PC-9 (cell line): ENCODE results near the gene ITFG1. TPM values are rescaled to one million over a fixed set of nuclear protein-coding genes. Genes with fewer than 3 reads are reported as not detected.

Source experiments
- BruUV-seq: library from RNA; stranded (reverse); fragments of 400-500 nt; replicated peaks from 2 replicates; lab custom pipeline; 2021; lab: Mats Ljungman, UMichigan
- CTCF ChIA-PET: fragments of 300-600 bp; sonication (Branson Sonifier 250); formaldehyde crosslinking; loops from one replicate; lab custom pipeline; 2022; ENCODE audit warnings: antibody characterized with exemption; lab: Charles Lee
- POLR2A ChIA-PET: fragments of 300-600 bp; sonication (Branson Sonifier 250); formaldehyde crosslinking; loops from one replicate; lab custom pipeline; 2022; ENCODE audit warnings: antibody characterized with exemption; ENCODE audit not compliant: unreplicated experiment; lab: Charles Lee
- DNase-seq, 2 experiments: peaks; one replicate each; pipeline versions ENCODE4 v3.0.0 to v3.0.0-alpha.2; 2015 to 2022; ENCODE audit warnings: mixed read lengths in 1 of 2
- H2AFZ ChIP-seq: fragments of 200-600 bp; sonication (generic); 2 replicates; pipeline ENCODE4 v1.8.1; 2017; ENCODE audit warnings: antibody characterized with exemption
- H3F3A ChIP-seq: fragments of 200-600 bp; sonication (generic); 2 replicates; pipeline ENCODE4 v1.8.1; 2017; ENCODE audit warnings: antibody characterized with exemption, mild to moderate bottlenecking, low read depth; ENCODE audit not compliant: insufficient read depth
- H3K27ac ChIP-seq: fragments of 200-600 bp; sonication (generic); 2 replicates; pipeline ENCODE4 v1.6.1; 2016; ENCODE audit warnings: mixed run types
- H3K27me3 ChIP-seq: fragments of 200-600 bp; sonication (generic); 2 replicates; pipeline ENCODE4 v1.6.1; 2016; ENCODE audit warnings: low read depth, mixed run types; ENCODE audit not compliant: insufficient read depth
- H3K36me3 ChIP-seq: fragments of 200-600 bp; sonication (generic); 2 replicates; pipeline ENCODE4 v1.6.1; 2016; ENCODE audit warnings: low read depth, mixed run types
- H3K4me1 ChIP-seq: fragments of 200-600 bp; sonication (generic); replicated peaks from 2 replicates; pipeline ENCODE4 v1.6.1; 2016; ENCODE audit warnings: mixed run types; ENCODE audit not compliant: insufficient read depth
- H3K4me2 ChIP-seq: fragments of 200-600 bp; sonication (generic); 2 replicates; pipeline ENCODE4 v1.6.1; 2017; ENCODE audit warnings: mixed run types
- H3K4me3 ChIP-seq: fragments of 200-600 bp; sonication (generic); 2 replicates; pipeline ENCODE4 v1.6.1; 2016; ENCODE audit warnings: mixed run types
- H3K79me2 ChIP-seq: fragments of 200-600 bp; sonication (generic); 2 replicates; pipeline ENCODE4 v1.6.1; 2017; ENCODE audit warnings: low read depth, mixed run types
- H3K9me2 ChIP-seq: fragments of 200-600 bp; sonication (generic); 2 replicates; pipeline ENCODE4 v1.8.1; 2017; ENCODE audit warnings: mild to moderate bottlenecking; ENCODE audit not compliant: insufficient read depth
- H3K9me3 ChIP-seq: fragments of 200-600 bp; sonication (generic); 2 replicates; pipeline ENCODE4 v1.8.1; 2016; ENCODE audit warnings: low read depth; ENCODE audit not compliant: insufficient read depth
- H4K20me1 ChIP-seq: fragments of 200-600 bp; sonication (generic); 2 replicates; pipeline ENCODE4 v1.8.1; 2017; ENCODE audit not compliant: insufficient read depth
- EZH2 ChIP-seq: fragments of 200-600 bp; sonication (generic); IDR thresholded peaks from 2 replicates; pipeline ENCODE4 v1.8.0; 2017; ENCODE audit warnings: antibody characterized with exemption, low read depth
- intact Hi-C: fragments of 100-400 bp; cut with micrococcal nuclease; formaldehyde crosslinking; loops from one replicate; pipeline ENCODE4 v1.10.0; 2022; ENCODE audit not compliant: unreplicated experiment
- total RNA-seq: library from RNA; stranded (reverse); gene quantifications from 2 replicates; pipeline ENCODE4 v1.2.3, GENCODE V29; 2021
- TF ChIP-seq, protein P1 (sequence below): fragments of 200-600 bp; sonication (generic); conservative IDR thresholded peaks from 2 replicates; pipeline ENCODE4 v1.6.1; 2017; ENCODE audit warnings: mixed run types, antibody characterized with exemption, mild to moderate bottlenecking, moderate library complexity

ITFG1 gene
- total RNA-seq, 1 experiment from 2014 or later = 33.0 TPM

DNA sequence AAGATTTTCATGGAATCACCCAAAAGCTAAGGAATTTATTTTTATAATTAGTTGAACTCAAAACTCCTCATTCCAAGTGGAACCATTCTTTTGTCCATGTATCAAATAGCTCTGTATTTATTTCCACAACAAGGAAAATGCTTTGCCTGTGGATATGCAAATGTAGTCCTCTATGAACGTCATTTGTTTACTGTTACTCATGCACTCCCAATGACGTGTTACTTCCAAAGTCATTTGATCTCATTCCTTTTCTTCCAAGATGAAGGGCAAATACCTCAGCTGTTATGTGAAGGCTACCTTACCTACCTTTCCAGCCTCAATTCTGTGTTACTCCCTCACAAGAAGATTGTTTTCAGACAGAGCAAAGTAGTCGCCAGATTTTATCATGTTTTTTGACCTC lies 83.7 kb downstream of the ITFG1 start:
- no peaks in the 10 kb centered on the region for H3K9me3 ChIP-seq
- no peaks in the 10 kb centered on the region for H3F3A ChIP-seq
- ChIA-PET POLR2A (interaction anchor here (0.7 kb wide), 1 partner anchor 1246 kb away, joined by 15 read pairs; no protein-coding TSS in a partner anchor), CTCF (no interaction called here)
- H3K9me2 ChIP-seq = no peaks in the 10 kb centered on the region
- no peaks in the 10 kb centered on the region; the same call in 1 of the 2 replicates for H3K36me3 ChIP-seq
- intact Hi-C loops = no loop called here
- no peak overlapping the region for H3K4me3 ChIP-seq
- no peak for DNase-seq
- no peaks in the 10 kb centered on the region for H4K20me1 ChIP-seq
- H3K27me3 ChIP-seq = no peaks in the 10 kb centered on the region
- H3K4me2 ChIP-seq = no peak overlapping the region
- no peak overlapping the region for H2AFZ ChIP-seq
- no peaks in the 10 kb centered on the region for H3K79me2 ChIP-seq
- no peak overlapping the region for H3K27ac ChIP-seq
- TF ChIP-seq, protein P1, sequence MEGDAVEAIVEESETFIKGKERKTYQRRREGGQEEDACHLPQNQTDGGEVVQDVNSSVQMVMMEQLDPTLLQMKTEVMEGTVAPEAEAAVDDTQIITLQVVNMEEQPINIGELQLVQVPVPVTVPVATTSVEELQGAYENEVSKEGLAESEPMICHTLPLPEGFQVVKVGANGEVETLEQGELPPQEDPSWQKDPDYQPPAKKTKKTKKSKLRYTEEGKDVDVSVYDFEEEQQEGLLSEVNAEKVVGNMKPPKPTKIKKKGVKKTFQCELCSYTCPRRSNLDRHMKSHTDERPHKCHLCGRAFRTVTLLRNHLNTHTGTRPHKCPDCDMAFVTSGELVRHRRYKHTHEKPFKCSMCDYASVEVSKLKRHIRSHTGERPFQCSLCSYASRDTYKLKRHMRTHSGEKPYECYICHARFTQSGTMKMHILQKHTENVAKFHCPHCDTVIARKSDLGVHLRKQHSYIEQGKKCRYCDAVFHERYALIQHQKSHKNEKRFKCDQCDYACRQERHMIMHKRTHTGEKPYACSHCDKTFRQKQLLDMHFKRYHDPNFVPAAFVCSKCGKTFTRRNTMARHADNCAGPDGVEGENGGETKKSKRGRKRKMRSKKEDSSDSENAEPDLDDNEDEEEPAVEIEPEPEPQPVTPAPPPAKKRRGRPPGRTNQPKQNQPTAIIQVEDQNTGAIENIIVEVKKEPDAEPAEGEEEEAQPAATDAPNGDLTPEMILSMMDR = no peak
- TF ChIP-seq EZH2 = no peak
- no TSS peak for BruUV-seq
- no peaks in the 10 kb centered on the region for H3K4me1 ChIP-seq

DNA sequence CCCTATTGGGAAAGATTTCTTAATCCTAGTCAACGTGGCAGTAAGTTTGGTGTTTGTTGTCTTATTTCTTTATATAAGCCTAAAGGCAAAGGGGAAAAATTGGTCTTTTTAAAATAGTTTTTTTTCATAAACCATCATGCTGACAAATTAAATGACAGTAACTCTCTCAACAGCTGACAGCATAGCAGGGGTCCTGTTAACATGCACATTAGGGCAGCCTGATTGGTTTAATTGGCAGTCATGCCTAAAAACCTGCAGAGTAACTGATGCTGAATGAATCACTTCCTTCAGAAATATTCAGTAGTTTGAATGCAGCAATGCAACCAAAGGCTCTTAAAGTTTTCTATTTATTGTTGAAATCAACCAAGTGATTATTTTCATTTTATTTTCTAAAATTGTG lies 85.4 kb downstream of the ITFG1 start:
- POLR2A ChIA-PET = no interaction called here
- no peaks in the 10 kb centered on the region for H3F3A ChIP-seq
- no peaks in the 10 kb centered on the region for H3K27me3 ChIP-seq
- H3K36me3 ChIP-seq = no peaks in the 10 kb centered on the region; the same call in 1 of the 2 replicates
- H3K4me3 ChIP-seq = no peak overlapping the region
- no peak overlapping the region for H3K27ac ChIP-seq
- no peaks in the 10 kb centered on the region for H4K20me1 ChIP-seq
- intact Hi-C loops = no loop called here
- H3K9me3 ChIP-seq = no peaks in the 10 kb centered on the region
- BruUV-seq = no TSS peak
- TF ChIP-seq, protein P1 = no peak
- TF ChIP-seq EZH2 = no peak
- H3K79me2 ChIP-seq = no peaks in the 10 kb centered on the region
- H3K4me1 ChIP-seq = no peaks in the 10 kb centered on the region
- H3K4me2 ChIP-seq = no peak overlapping the region
- CTCF ChIA-PET = no interaction called here
- DNase-seq = no peak
- no peak overlapping the region for H2AFZ ChIP-seq
- no peaks in the 10 kb centered on the region for H3K9me2 ChIP-seq

- Histone ChIP-seq H3K9me2 (no peaks in the 10 kb centered on the region), H3K27ac (no peak overlapping the region), H3F3A (no peaks in the 10 kb centered on the region), H3K27me3 (no peaks in the 10 kb centered on the region), H3K36me3 (no peaks in the 10 kb centered on the region; the same call in 1 of the 2 replicates), H4K20me1 (no peaks in the 10 kb centered on the region), H3K9me3 (no peaks in the 10 kb centered on the region), H3K79me2 (no peaks in the 10 kb centered on the region), H3K4me3 (no peak overlapping the region), H3K4me1 (no peaks in the 10 kb centered on the region), H3K4me2 (no peak overlapping the region), H2AFZ (no peak overlapping the region)
- CTCF ChIA-PET = no interaction called here
- intact Hi-C loops = no loop called here
- TF ChIP-seq, protein P1 = no peak
- no peak for TF ChIP-seq EZH2
- POLR2A ChIA-PET = no interaction called here
- no peak for DNase-seq
- no TSS peak for BruUV-seq
These were observed 86.2 kb downstream of the ITFG1 start for GRCh38 chr16:47374629-47375028.
